H9 (cell line): ENCODE measurements around the gene TMEM109. TPM values are rescaled to one million over a fixed set of nuclear protein-coding genes. Genes with fewer than 3 reads are reported as not detected.

Experiments used
- DNase-seq: peaks from one replicate; pipeline ENCODE4 v3.0.0-alpha.2; 2017
- H2AFZ ChIP-seq: one replicate; pipeline ENCODE4 v1.6.1; 2013; ENCODE audit warnings: mild to moderate bottlenecking, low read length, control low read depth, moderate library complexity
- H2AK5ac ChIP-seq: 2 replicates; pipeline ENCODE4 v1.6.1; 2013; ENCODE audit warnings: low read length, control low read depth, mixed read lengths; ENCODE audit not compliant: insufficient read length
- H2BK120ac ChIP-seq: one replicate; pipeline ENCODE4 v1.6.1; 2013; ENCODE audit warnings: low read depth, mild to moderate bottlenecking, low read length, control low read depth, inconsistent platforms; ENCODE audit not compliant: poor library complexity, severe bottlenecking
- H2BK12ac ChIP-seq: 2 replicates; pipeline ENCODE4 v1.6.1; 2013; ENCODE audit warnings: low read length, control low read depth, mixed read lengths, low read depth; ENCODE audit not compliant: insufficient read length
- H2BK15ac ChIP-seq: 2 replicates; pipeline ENCODE4 v1.6.1; 2013; ENCODE audit warnings: low read depth, low read length, control low read depth
- H2BK20ac ChIP-seq: one replicate; pipeline ENCODE4 v1.6.1; 2013; ENCODE audit warnings: low read depth, mild to moderate bottlenecking, low read length, control low read depth, inconsistent platforms; ENCODE audit not compliant: poor library complexity, severe bottlenecking
- H2BK5ac ChIP-seq: 2 replicates; pipeline ENCODE4 v1.6.1; 2013; ENCODE audit warnings: low read length, control low read depth, mixed read lengths; ENCODE audit not compliant: insufficient read length
- H3K14ac ChIP-seq: 2 replicates; pipeline ENCODE4 v1.6.1; 2013; ENCODE audit warnings: low read length, control low read depth; ENCODE audit not compliant: insufficient read depth
- H3K18ac ChIP-seq: 2 replicates; pipeline ENCODE4 v1.6.1; 2013; ENCODE audit warnings: low read depth, mild to moderate bottlenecking, mixed read lengths, low read length, control low read depth; ENCODE audit not compliant: insufficient read length
- H3K23ac ChIP-seq: 2 replicates; pipeline ENCODE4 v1.6.1; 2013; ENCODE audit warnings: low read length, control low read depth, mixed read lengths, low read depth; ENCODE audit not compliant: insufficient read length
- H3K23me2 ChIP-seq: 2 replicates; pipeline ENCODE4 v1.6.1; 2013; ENCODE audit warnings: low read depth, mild to moderate bottlenecking, mixed read lengths, low read length, control low read depth; ENCODE audit not compliant: insufficient read length, poor library complexity, severe bottlenecking
- H3K27ac ChIP-seq: 2 replicates; pipeline ENCODE4 v1.5.1; 2013; ENCODE audit warnings: low read length, control low read depth, mixed read lengths, low read depth; ENCODE audit not compliant: insufficient read length
- H3K27me3 ChIP-seq: 2 replicates; pipeline ENCODE4 v1.6.1; 2013; ENCODE audit warnings: low read length, control low read depth, inconsistent platforms; ENCODE audit not compliant: insufficient read depth
- H3K4ac ChIP-seq: 2 replicates; pipeline ENCODE4 v1.6.1; 2013; ENCODE audit warnings: low read depth, mild to moderate bottlenecking, control low read depth, inconsistent platforms, low read length, moderate library complexity
- H3K4me1 ChIP-seq: 2 replicates; pipeline ENCODE4 v1.6.1; 2013; ENCODE audit warnings: low read length, control low read depth, inconsistent platforms; ENCODE audit not compliant: insufficient read depth
- H3K4me2 ChIP-seq: 2 replicates; pipeline ENCODE4 v1.6.1; 2013; ENCODE audit warnings: low read length, control low read depth, mixed read lengths; ENCODE audit not compliant: insufficient read length, insufficient read depth
- H3K56ac ChIP-seq: 2 replicates; pipeline ENCODE4 v1.6.1; 2013; ENCODE audit warnings: low read depth, mild to moderate bottlenecking, mixed read lengths, low read length, control low read depth; ENCODE audit not compliant: insufficient read length
- H3K79me1 ChIP-seq: 2 replicates; pipeline ENCODE4 v1.6.1; 2013; ENCODE audit warnings: low read depth, mild to moderate bottlenecking, moderate library complexity, low read length, control low read depth, inconsistent platforms; ENCODE audit not compliant: insufficient read depth, poor library complexity, severe bottlenecking
- H3K79me2 ChIP-seq: 2 replicates; pipeline ENCODE4 v1.6.1; 2013; ENCODE audit warnings: low read length, control low read depth, inconsistent platforms; ENCODE audit not compliant: insufficient read depth
- H3K9ac ChIP-seq: 2 replicates; pipeline ENCODE4 v1.6.1; 2013; ENCODE audit warnings: low read length, control low read depth, mixed read lengths; ENCODE audit not compliant: insufficient read length; ENCODE audit errors: extremely low read depth
- H3K9me3 ChIP-seq: one replicate; pipeline ENCODE4 v1.6.1; 2013; ENCODE audit warnings: low read depth, low read length, inconsistent platforms; ENCODE audit not compliant: control insufficient read depth
- H3T11ph ChIP-seq: one replicate; pipeline ENCODE4 v1.6.1; 2013; ENCODE audit warnings: mild to moderate bottlenecking, low read length, control low read depth, inconsistent platforms
- H4K20me1 ChIP-seq: one replicate; pipeline ENCODE4 v1.6.1; 2013; ENCODE audit not compliant: control insufficient read depth, insufficient read length, insufficient read depth
- H4K5ac ChIP-seq: 2 replicates; pipeline ENCODE4 v1.6.1; 2013; ENCODE audit warnings: low read depth, mild to moderate bottlenecking, mixed read lengths, low read length, control low read depth; ENCODE audit not compliant: insufficient read length
- H4K8ac ChIP-seq: replicated peaks from 2 replicates; pipeline ENCODE4 v1.6.1; 2013; ENCODE audit warnings: low read length, control low read depth, mixed read lengths, low read depth; ENCODE audit not compliant: insufficient read length
- H4K91ac ChIP-seq: 2 replicates; pipeline ENCODE4 v1.6.1; 2013; ENCODE audit warnings: low read depth, mild to moderate bottlenecking, moderate library complexity, mixed read lengths, low read length, control low read depth; ENCODE audit not compliant: insufficient read length
- H3K27ac Mint-ChIP-seq, 3 experiments: 2 replicates in 2 of 3; 3 replicates in 1 of 3; pipeline ENCODE4 v1.8.0; 2020 to 2021; ENCODE audit warnings: mixed read lengths in 3 of 3, mild to moderate bottlenecking in 1 of 3, moderate library complexity in 1 of 3
- H3K27me3 Mint-ChIP-seq: 2 replicates; pipeline ENCODE4 v1.8.0; 2021; ENCODE audit warnings: low read depth, mild to moderate bottlenecking, moderate library complexity, mixed read lengths
- H3K36me3 Mint-ChIP-seq, 3 experiments: 2 replicates in 2 of 3; 3 replicates in 1 of 3; pipeline ENCODE4 v1.8.0; 2020 to 2021; ENCODE audit warnings: low read depth in 3 of 3, mixed read lengths in 3 of 3; ENCODE audit not compliant: insufficient read depth in 1 of 3
- H3K4me1 Mint-ChIP-seq, 2 experiments: 2 replicates each; pipeline ENCODE4 v1.8.0; 2020; ENCODE audit warnings: mixed read lengths in 2 of 2
- H3K4me3 Mint-ChIP-seq, 2 experiments: 2 replicates in 1 of 2; 3 replicates in 1 of 2; pipeline ENCODE4 v1.8.0; 2020 to 2021; ENCODE audit warnings: mild to moderate bottlenecking in 2 of 2, mixed read lengths in 2 of 2, moderate library complexity in 1 of 2
- H3K9me3 Mint-ChIP-seq, 2 experiments: 2 replicates in 1 of 2; 3 replicates in 1 of 2; pipeline ENCODE4 v1.8.0; 2020; ENCODE audit warnings: mild to moderate bottlenecking in 2 of 2, mixed read lengths in 2 of 2, moderate library complexity in 1 of 2
- CTCF ChIP-seq: fragments of 200-600 bp; sonication (generic); conservative IDR thresholded peaks from 3 replicates; pipeline ENCODE4 v1.8.0; 2021; ENCODE audit warnings: antibody characterized with exemption, mild to moderate bottlenecking
- WGBS: extraction: QIAGEN DNeasy Blood & Tissue Kit; methylation state at CpG from one replicate; pipeline ENCODE4 v1.1.7; 2013; ENCODE audit warnings: missing lambda C conversion rate, low lambda C conversion rate, mixed read lengths; ENCODE audit not compliant: insufficient read length; ENCODE audit errors: extremely low coverage; 5-methylcytosine and 5-hydroxymethylcytosine counted together
- total RNA-seq: library from RNA; stranded (reverse); gene quantifications from 2 replicates; pipeline ENCODE4 v1.2.1, GENCODE V29; 2021

The TMEM109 gene
- total RNA-seq, 1 experiment from 2014 or later: 38.0 TPM

GRCh38 chr11:60918251-60918938, 4.4 kb downstream of the TMEM109 start:
- no peak overlapping the region for H4K5ac ChIP-seq
- H3K14ac ChIP-seq: no peak overlapping the region
- Mint-ChIP-seq H3K4me3 (no peak overlapping the region), H3K27me3 (peaks cover 1% of the 10 kb centered on the region; the same call in 1 of the 2 replicates), H3K27ac (no peak overlapping the region), H3K4me1 (peaks cover 31 to 33% of the 10 kb centered on the region in 2 experiments), H3K36me3 (peaks cover 15 to 42% (median 23%) of the 10 kb centered on the region in 3 experiments), H3K9me3 (no peaks in the 10 kb centered on the region; a peak in 1 of 5 replicates)
- H3K79me2 ChIP-seq: no peaks in the 10 kb centered on the region; the same call in 1 of the 2 replicates
- no peak overlapping the region for H2BK15ac ChIP-seq
- H3K79me1 ChIP-seq: no peaks in the 10 kb centered on the region
- no peaks in the 10 kb centered on the region for H3K9me3 ChIP-seq
- H3K18ac ChIP-seq: no peak overlapping the region
- WGBS: no CpG with 5 or more reads among the region's 4 CpGs
- H3K9ac ChIP-seq: no peak overlapping the region
- no peak overlapping the region for H2BK12ac ChIP-seq
- no peaks in the 10 kb centered on the region for H4K20me1 ChIP-seq
- no peak overlapping the region for H2BK20ac ChIP-seq
- H4K8ac ChIP-seq: no peak overlapping the region
- H3K56ac ChIP-seq: no peak overlapping the region
- H3K23me2 ChIP-seq: peaks cover 22% of the 10 kb centered on the region
- no peak overlapping the region for H3T11ph ChIP-seq
- no peak overlapping the region for H3K23ac ChIP-seq
- no peak overlapping the region for H2AK5ac ChIP-seq
- H3K4me2 ChIP-seq: no peak overlapping the region
- no peak overlapping the region for H2BK5ac ChIP-seq
- H3K27me3 ChIP-seq: no peaks in the 10 kb centered on the region
- no peak for TF ChIP-seq CTCF
- H3K4me1 ChIP-seq: peaks cover 2% of the 10 kb centered on the region
- no peak overlapping the region for H3K4ac ChIP-seq
- no peak overlapping the region for H3K27ac ChIP-seq
- H4K91ac ChIP-seq: no peak overlapping the region
- H2BK120ac ChIP-seq: no peak overlapping the region
- no peak for DNase-seq
- H2AFZ ChIP-seq: no peak overlapping the region
